Measurements from ENCODE around the gene RIMS3. TPM values are rescaled to one million over a fixed set of nuclear protein-coding genes. Genes with fewer than 3 reads are reported as not detected.

Gene RIMS3
- total RNA-seq, 1 experiment from 2014 or later = 13.7 TPM

- H3K9me3 Mint-ChIP-seq = peaks cover 12 to 16% of the 10 kb centered on the region in 2 experiments
- Histone ChIP-seq H4K91ac (ENCODE audit: insufficient read length, low read depth, low read length) (no peak overlapping the region), H3K27ac (ENCODE audit: insufficient read length, low read depth, low read length) (no peak overlapping the region), H2BK120ac (ENCODE audit: low read depth, low read length, poor library complexity, severe bottlenecking) (no peak overlapping the region), H2BK5ac (ENCODE audit: insufficient read length, low read length) (no peak overlapping the region), H3K23me2 (ENCODE audit: insufficient read length, low read depth, low read length, poor library complexity, severe bottlenecking) (no peaks in the 10 kb centered on the region), H4K20me1 (ENCODE audit: control insufficient read depth, insufficient read depth, insufficient read length) (no peaks in the 10 kb centered on the region), H3K27me3 (ENCODE audit: insufficient read depth, low read length) (no peaks in the 10 kb centered on the region), H3K4me2 (ENCODE audit: insufficient read depth, insufficient read length, low read length) (no peak overlapping the region), H2BK15ac (ENCODE audit: low read depth, low read length) (no peak overlapping the region), H3T11ph (ENCODE audit: low read length) (no peak overlapping the region), H3K4me1 (ENCODE audit: insufficient read depth, low read length) (no peaks in the 10 kb centered on the region), H4K5ac (ENCODE audit: insufficient read length, low read depth, low read length) (no peak overlapping the region), H2AFZ (ENCODE audit: low read length) (no peak overlapping the region), H2AK5ac (ENCODE audit: insufficient read length, low read length) (no peak overlapping the region), H3K79me2 (ENCODE audit: insufficient read depth, low read length) (no peaks in the 10 kb centered on the region), H3K14ac (ENCODE audit: insufficient read depth, low read length) (no peak overlapping the region), H3K9me3 (ENCODE audit: control insufficient read depth, low read depth, low read length) (no peaks in the 10 kb centered on the region), H3K18ac (ENCODE audit: insufficient read length, low read depth, low read length) (no peak overlapping the region), H4K8ac (replicated peaks; ENCODE audit: insufficient read length, low read depth, low read length) (no peak overlapping the region), H3K23ac (ENCODE audit: insufficient read length, low read depth, low read length) (no peak overlapping the region), H3K79me1 (ENCODE audit: insufficient read depth, low read depth, low read length, poor library complexity, severe bottlenecking) (no peaks in the 10 kb centered on the region), H2BK12ac (ENCODE audit: insufficient read length, low read depth, low read length) (no peak overlapping the region), H2BK20ac (ENCODE audit: low read depth, low read length, poor library complexity, severe bottlenecking) (no peak overlapping the region), H3K56ac (ENCODE audit: insufficient read length, low read depth, low read length) (no peak overlapping the region), H3K9ac (ENCODE audit: extremely low read depth, insufficient read length, low read length) (no peak overlapping the region), H3K4ac (ENCODE audit: low read depth, low read length) (no peak overlapping the region)
- H3K36me3 Mint-ChIP-seq (ENCODE audit: insufficient read depth in 1 of 3, low read depth in 3 of 3) = peaks cover 0 to 6% (median 4%) of the 10 kb centered on the region in 3 experiments; a peak in 2 of 7 replicates
- H3K27ac Mint-ChIP-seq = no peak overlapping the region
- peaks cover 0 to 6% of the 10 kb centered on the region in 2 experiments; a peak in 1 of 4 replicates for H3K4me1 Mint-ChIP-seq
- H3K27me3 Mint-ChIP-seq (ENCODE audit: low read depth) = peaks cover 7% of the 10 kb centered on the region
- DNase-seq = no peak
- no peak overlapping the region for H3K4me3 Mint-ChIP-seq
- no peak for TF ChIP-seq CTCF (conservative IDR thresholded peaks at IDR 0.05)
- no CpG with 5 or more reads among the region's 8 CpGs for WGBS (ENCODE audit: extremely low coverage, insufficient read length, low lambda C conversion rate)
Observed at GRCh38 chr1:40593449-40594186, 71.9 kb downstream of the RIMS3 start.
